Gastroesophageal sphincter (tissue), 4 donors: ENCODE data around the gene FBLL1. TPM values are rescaled to one million over a fixed set of nuclear protein-coding genes. Genes with fewer than 3 reads are reported as not detected.

ENCODE experiments used
- ATAC-seq: fragments of 150-250 bp; one replicate; pipeline ENCODE4 v1.9.1; 2016; ENCODE audit warnings: mild to moderate bottlenecking, moderate library complexity
- H3K27ac ChIP-seq, 4 donors: fragments of 200-600 bp; sonication (generic) in 3 of 4; 1 replicate in 3 of 4; 2 replicates in 1 of 4; pipeline ENCODE4 v1.5.1; 2016 to 2019
- H3K27me3 ChIP-seq: fragments of 200-600 bp; sonication (generic); one replicate; pipeline ENCODE4 v1.5.1; 2019
- H3K36me3 ChIP-seq, 2 donors: fragments of 200-600 bp; sonication (generic); one replicate each; pipeline ENCODE4 v1.5.1; 2019; ENCODE audit warnings: control low read depth in 1 of 2
- H3K4me1 ChIP-seq, 3 donors: fragments of 200-600 bp; sonication (generic); 1 replicate in 2 of 3; 2 replicates in 1 of 3; pipeline ENCODE4 v1.5.1; 2016 to 2019; ENCODE audit warnings: control low read depth in 2 of 3
- H3K4me3 ChIP-seq, 2 donors: fragments of 200-600 bp; sonication (generic); one replicate each; pipeline ENCODE4 v1.5.1; 2019; ENCODE audit warnings: mild to moderate bottlenecking in 1 of 2, moderate library complexity in 1 of 2
- H3K9me3 ChIP-seq, 3 donors: fragments of 200-600 bp; sonication (generic); one replicate each; pipeline ENCODE4 v1.5.1; 2017 to 2019; ENCODE audit warnings: control low read depth in 2 of 3
- CTCF ChIP-seq, 4 experiments: fragments of 200-600 bp in 2 of 4; fragments of 450-650 bp in 2 of 4; sonication (generic) in 1 of 4; IDR thresholded peaks; one replicate each; pipeline ENCODE4 v1.5.1; 2017 to 2019; ENCODE audit warnings: antibody characterized with exemption in 4 of 4, mild to moderate bottlenecking in 2 of 4, moderate library complexity in 2 of 4
- EP300 ChIP-seq: sonication (generic); formaldehyde crosslinking; IDR thresholded peaks from one replicate; pipeline ENCODE4 v1.6.1; 2017; ENCODE audit warnings: antibody characterized with exemption, mild to moderate bottlenecking
- POLR2A ChIP-seq, 2 donors: fragments of 450-650 bp; IDR thresholded peaks; one replicate each; pipeline ENCODE4 v1.6.1; 2017; ENCODE audit warnings: antibody characterized with exemption in 2 of 2, mild to moderate bottlenecking in 2 of 2, moderate library complexity in 1 of 2
- POLR2AphosphoS5 ChIP-seq: sonication (generic); formaldehyde crosslinking; IDR thresholded peaks from one replicate; pipeline ENCODE4 v1.6.1; 2017; ENCODE audit warnings: antibody characterized with exemption
- WGBS, 2 donors: methylation state at CpG; one replicate each; pipeline ENCODE4 v1.1.5; 2018; ENCODE audit warnings: low coverage in 1 of 2; 5-methylcytosine and 5-hydroxymethylcytosine counted together
- small RNA-seq, 4 donors: library from RNA; depleted of rRNA; stranded (forward); fragments of <200 nt; gene quantifications; one replicate each; pipeline ENCODE3, GENCODE V24; 2016
- total RNA-seq, 4 donors: library from RNA; depleted of rRNA; stranded (reverse); fragments of >200 nt; gene quantifications; one replicate each; pipeline ENCODE4 v1.1.0, GENCODE V29; 2016

The FBLL1 gene
- total RNA-seq, 4 donors from 2014 or later: 0.52 to 0.54 TPM; not detected in 2

- no peaks in the 10 kb centered on the region for H3K27me3 ChIP-seq
- TF ChIP-seq POLR2A (IDR thresholded peaks at IDR 0.05) (no peak), CTCF (IDR thresholded peaks at IDR 0.05) (no peak), POLR2AphosphoS5 (no peak), EP300 (no peak)
- H3K27ac ChIP-seq: peak overlapping the region; percentile 79 to 99 (median 95)
- WGBS, 2 donors: 0 to 33% methylated on average over 1 to 3 of the region's 3 CpGs
- H3K9me3 ChIP-seq: no peaks in the 10 kb centered on the region
- ATAC-seq: no peak
- H3K4me3 ChIP-seq: peak overlapping the region; percentile 73 to 82
- H3K36me3 ChIP-seq: no peaks in the 10 kb centered on the region
- peaks cover 0 to 39% (median 12%) of the 10 kb centered on the region in 3 donors for H3K4me1 ChIP-seq
Measured at GRCh38 chr5:168580227-168580508, 51.1 kb downstream of the FBLL1 start.

Small RNAs within 50 kb of the gene (small RNA-seq; reads per million reads assigned to genes)
- gene MIR103A1: 0.09 to 5.5 (median 0.31) reads per million in 4 donors

Other genes starting within 250 kb of the FBLL1 start
- 1 to 10 TPM in 3 of 4 donors, under 1 TPM in 1; 0.67 to 6.9 (median 3.8) TPM for gene WWC1, start 237.7 kb upstream of the FBLL1 start, total RNA-seq
- 10 to 100 TPM; 51.3 to 89.1 (median 75.9) TPM for gene RARS1, start 42.8 kb upstream of the FBLL1 start, total RNA-seq
- 10 to 100 TPM; 30.6 to 43.0 (median 35.3) TPM for gene PANK3, start 50.1 kb downstream of the FBLL1 start, total RNA-seq